BE2C (cell line): ENCODE data around the gene CIRBP.
A peak's percentile ranks its signal among the peaks of the same experiment; 100 is the strongest.
"Not testable (repeated sequence)": the region's sequence is repeated elsewhere in the genome, so short reads cannot be mapped to it uniquely, and the experiment has no call there.

Source experiments
- DNase-seq: peaks from one replicate; pipeline ENCODE4 v3.0.0-alpha.2; 2020
- H3K27me3 ChIP-seq: fragments of 250-450 bp; sonication (Bioruptor Pico); 2 replicates; pipeline ENCODE4 v1.5.1; 2020; ENCODE audit warnings: mild to moderate bottlenecking
- H3K36me3 ChIP-seq: fragments of 250-450 bp; sonication (Bioruptor Pico); 2 replicates; pipeline ENCODE4 v1.5.1; 2020; ENCODE audit warnings: mild to moderate bottlenecking
- H3K4me1 ChIP-seq: fragments of 250-450 bp; sonication (Bioruptor Pico); 2 replicates; pipeline ENCODE4 v1.5.1; 2020
- H3K4me3 ChIP-seq: 2 replicates; pipeline ENCODE4 v1.5.1; 2011; ENCODE audit warnings: low read depth, low read length
- H3K9me3 ChIP-seq: fragments of 250-450 bp; sonication (Bioruptor Pico); 2 replicates; pipeline ENCODE4 v1.5.1; 2020
- CTCF ChIP-seq: IDR thresholded peaks from 2 replicates; pipeline ENCODE4 v1.5.1; 2012; ENCODE audit warnings: mild to moderate bottlenecking, low read depth, low read length

CIRBP gene

GRCh38 chr19:1304197-1304924 lies 35.2 kb downstream of the CIRBP start:
- Histone ChIP-seq H3K4me1 (no peaks in the 10 kb centered on the region), H3K9me3 (no peaks in the 10 kb centered on the region), H3K36me3 (no peaks in the 10 kb centered on the region), H3K27me3 (no peaks in the 10 kb centered on the region), H3K4me3 (no peak overlapping the region)
- no peak for DNase-seq
- TF ChIP-seq CTCF, result no peak

GRCh38 chr19:1305354-1305753 lies 36.2 kb downstream of the CIRBP start:
- not testable (repeated sequence) for H3K36me3 ChIP-seq, DNase-seq, H3K4me1 ChIP-seq, H3K9me3 ChIP-seq, H3K4me3 ChIP-seq, H3K27me3 ChIP-seq

GRCh38 chr19:1307320-1307719 lies 38.2 kb downstream of the CIRBP start:
- Histone ChIP-seq H3K4me1 (no peaks in the 10 kb centered on the region), H3K36me3 (no peaks in the 10 kb centered on the region), H3K27me3 (no peaks in the 10 kb centered on the region), H3K9me3 (no peaks in the 10 kb centered on the region), H3K4me3 (no peak overlapping the region)
- TF ChIP-seq CTCF, result no peak
- DNase-seq, result no peak

GRCh38 chr19:1307755-1308303 lies 38.7 kb downstream of the CIRBP start:
- Histone ChIP-seq H3K27me3 (no peaks in the 10 kb centered on the region), H3K9me3 (no peaks in the 10 kb centered on the region), H3K4me3 (no peak overlapping the region), H3K4me1 (no peaks in the 10 kb centered on the region), H3K36me3 (no peaks in the 10 kb centered on the region)
- DNase-seq, result no peak
- TF ChIP-seq CTCF, result no peak

- H3K4me1 ChIP-seq, result peaks cover 5% of the 10 kb centered on the region
- H3K27me3 ChIP-seq, result no peaks in the 10 kb centered on the region
- H3K4me3 ChIP-seq, result no peak overlapping the region
- DNase-seq, result peak; percentile 32
- H3K9me3 ChIP-seq, result no peaks in the 10 kb centered on the region
- no peak for TF ChIP-seq CTCF
- H3K36me3 ChIP-seq, result no peaks in the 10 kb centered on the region
These were observed 39.6 kb downstream of the CIRBP start for GRCh38 chr19:1308718-1309117.

- peak; percentile 15 for DNase-seq
- TF ChIP-seq CTCF, result no peak
- H3K4me3 ChIP-seq, result no peak overlapping the region
- no peaks in the 10 kb centered on the region for H3K9me3 ChIP-seq
- H3K36me3 ChIP-seq, result no peaks in the 10 kb centered on the region
- H3K27me3 ChIP-seq, result no peaks in the 10 kb centered on the region
- peaks cover 6% of the 10 kb centered on the region for H3K4me1 ChIP-seq
These were observed 41.1 kb downstream of the CIRBP start for GRCh38 chr19:1309977-1310852.
